HepG2 (cell line): ENCODE measurements around the gene CPNE4. TPM values are rescaled to one million over a fixed set of nuclear protein-coding genes. Genes with fewer than 3 reads are reported as not detected.

Experiments used
- ATAC-seq: fragments of 200-7000 bp; cut with Tn5 transposase; 3 replicates; pipeline ENCODE4 v1.9.1; 2020; ENCODE audit warnings: mild to moderate bottlenecking, moderate library complexity
- BruUV-seq: library from RNA; stranded (reverse); fragments of 400-500 nt; replicated peaks from 2 replicates; lab custom pipeline; 2021; lab: Mats Ljungman, UMichigan
- CTCF ChIA-PET: fragments of 300-600 bp; formaldehyde crosslinking; extraction: SDS; loops from one replicate; lab custom pipeline; 2021; ENCODE audit warnings: low total read pairs, inconsistent platforms, low intra/inter-chr PET ratio; lab: Yijun Ruan, JAX
- POLR2A ChIA-PET: fragments of 350-600 bp; sonication (Branson Sonifier 250); formaldehyde crosslinking; loops from one replicate; lab custom pipeline; 2020; ENCODE audit warnings: antibody characterized with exemption, inconsistent platforms; lab: Yijun Ruan, JAX
- DNase-seq: peaks from one replicate; pipeline ENCODE4 v3.0.0-alpha.2; 2015; ENCODE audit warnings: low spot score
- FAIRE-seq: peaks from 3 replicates; lab custom pipeline; 2011; peaks lifted over from hg19 to GRCh38; lab: Jason Lieb, UNC
- H2AFZ ChIP-seq: one replicate; pipeline ENCODE4 v1.6.1; 2011; ENCODE audit warnings: low read length, inconsistent platforms
- H3K27ac ChIP-seq: fragments of 300-600 bp; 3 replicates; pipeline ENCODE4 v1.8.0; 2011; ENCODE audit warnings: mixed run types, mild to moderate bottlenecking, mixed read lengths, low read length, inconsistent platforms; ENCODE audit not compliant: insufficient read depth; ENCODE audit errors: extremely low read length
- H3K27me3 ChIP-seq, 2 experiments: fragments of 200-600 bp in 1 of 2; 2 replicates in 1 of 2; 3 replicates in 1 of 2; pipeline versions ENCODE4 v1.6.0 to v1.8.0; 2011; ENCODE audit warnings: low read length in 2 of 2, mild to moderate bottlenecking in 2 of 2, moderate library complexity in 2 of 2, inconsistent platforms in 1 of 2; ENCODE audit not compliant: insufficient read depth in 2 of 2, control insufficient read depth in 1 of 2
- H3K36me3 ChIP-seq, 2 experiments: fragments of 200-600 bp in 1 of 2; replicated peaks in 1 of 2; 2 replicates in 1 of 2; 3 replicates in 1 of 2; pipeline versions ENCODE4 v1.5.1 to v1.8.0; 2011; ENCODE audit warnings: low read length in 2 of 2, inconsistent platforms in 1 of 2; ENCODE audit not compliant: insufficient read depth in 2 of 2, control insufficient read depth in 1 of 2
- H3K4me1 ChIP-seq: 2 replicates; pipeline ENCODE4 v1.5.1; 2012; ENCODE audit warnings: low read length, inconsistent platforms; ENCODE audit not compliant: insufficient read depth
- H3K4me2 ChIP-seq: 2 replicates; pipeline ENCODE4 v1.6.0; 2011; ENCODE audit warnings: low read depth, low read length, inconsistent platforms
- H3K4me3 ChIP-seq, 3 experiments: fragments of 200-600 bp in 1 of 3; sonication (generic), shearing (Covaris generic) in 1 of 3; replicated peaks in 1 of 3; 2 replicates each; pipeline ENCODE4 v1.5.1; 2011 to 2016; ENCODE audit warnings: low read length in 3 of 3, inconsistent platforms in 2 of 3, low read depth in 2 of 3, mild to moderate bottlenecking in 2 of 3, control low read depth in 1 of 3, mixed read lengths in 1 of 3; ENCODE audit not compliant: insufficient read depth in 1 of 3
- H3K79me2 ChIP-seq: one replicate; pipeline ENCODE4 v1.6.1; 2011; ENCODE audit warnings: low read length, inconsistent platforms; ENCODE audit not compliant: insufficient read depth
- H3K9ac ChIP-seq: 2 replicates; pipeline ENCODE4 v1.6.0; 2011; ENCODE audit warnings: mild to moderate bottlenecking, low read depth, low read length, inconsistent platforms; ENCODE audit not compliant: insufficient read depth
- H3K9me3 ChIP-seq: 2 replicates; pipeline ENCODE4 v1.5.1; 2012; ENCODE audit warnings: mild to moderate bottlenecking, low read length
- H4K20me1 ChIP-seq: 2 replicates; pipeline ENCODE4 v1.6.0; 2011; ENCODE audit warnings: inconsistent platforms, mild to moderate bottlenecking, low read length, moderate library complexity; ENCODE audit not compliant: insufficient read depth
- ARID2 ChIP-seq: sonication (generic); formaldehyde crosslinking; IDR thresholded peaks from 2 replicates; pipeline ENCODE4 v1.8.1; 2022; ENCODE audit warnings: mild to moderate bottlenecking, missing genetic modification reagents, borderline replicate concordance
- BCL6 ChIP-seq: IDR thresholded peaks from 2 replicates; pipeline ENCODE4 v1.6.1; 2016; ENCODE audit warnings: missing genetic modification reagents, missing compliant biosample characterization
- CBX2 ChIP-seq, 2 experiments: fragments of 200-600 bp in 1 of 2; sonication (generic); formaldehyde crosslinking in 1 of 2; IDR thresholded peaks; 2 replicates each; pipeline versions ENCODE4 v1.7.0 to v1.8.1; 2018 to 2022; ENCODE audit warnings: low read depth in 2 of 2, low read length in 1 of 2, mild to moderate bottlenecking in 1 of 2, missing genetic modification reagents in 1 of 2
- CENPT ChIP-seq: sonication (generic); formaldehyde crosslinking; IDR thresholded peaks from 2 replicates; pipeline ENCODE4 v1.8.0; 2022; ENCODE audit warnings: low read depth, mild to moderate bottlenecking, moderate library complexity, missing genetic modification reagents
- DNMT3B ChIP-seq: conservative IDR thresholded peaks from 2 replicates; pipeline ENCODE4 v1.6.1; 2016; ENCODE audit warnings: missing biosample characterization, control low read depth
- IRF9 ChIP-seq: sonication (generic); formaldehyde crosslinking; IDR thresholded peaks from 2 replicates; pipeline ENCODE4 v1.8.0; 2022; ENCODE audit warnings: missing genetic modification reagents, mild to moderate bottlenecking, borderline replicate concordance
- MTERF4 ChIP-seq: sonication (generic); formaldehyde crosslinking; IDR thresholded peaks from 2 replicates; pipeline ENCODE4 v1.8.0; 2023; ENCODE audit warnings: mild to moderate bottlenecking, missing genetic modification reagents
- NRL ChIP-seq: sonication (generic); formaldehyde crosslinking; IDR thresholded peaks from 2 replicates; pipeline ENCODE4 v1.5.0; 2020; ENCODE audit warnings: missing genetic modification reagents, mild to moderate bottlenecking, moderate library complexity, borderline replicate concordance
- PATZ1 ChIP-seq: sonication (generic); formaldehyde crosslinking; IDR thresholded peaks from 2 replicates; pipeline ENCODE4 v1.4.0; 2020; ENCODE audit warnings: missing genetic modification reagents
- RFXAP ChIP-seq: sonication (generic); formaldehyde crosslinking; IDR thresholded peaks from 2 replicates; pipeline ENCODE4 v1.4.0; 2020; ENCODE audit warnings: missing genetic modification reagents, borderline replicate concordance
- ZC3H4 ChIP-seq: sonication (generic); formaldehyde crosslinking; IDR thresholded peaks from 2 replicates; pipeline ENCODE4 v1.4.0; 2020; ENCODE audit warnings: missing genetic modification reagents, borderline replicate concordance
- ZMAT3 ChIP-seq: sonication (generic); formaldehyde crosslinking; conservative IDR thresholded peaks from 2 replicates; pipeline ENCODE4 v1.7.0; 2021; ENCODE audit warnings: missing genetic modification reagents
- ZNF501 ChIP-seq: sonication (generic); formaldehyde crosslinking; IDR thresholded peaks from 2 replicates; pipeline ENCODE4 v1.5.1; 2020; ENCODE audit warnings: mild to moderate bottlenecking, moderate library complexity, missing genetic modification reagents
- WGBS: methylation state at CpG from one replicate; pipeline ENCODE4 v1.1.6; 2017; ENCODE audit warnings: low lambda C conversion rate; 5-methylcytosine and 5-hydroxymethylcytosine counted together
- in situ Hi-C: cut with HindIII; loops from 2 replicates; pipeline ENCODE4 v1.10.0; 2017; ENCODE audit warnings: low pct_unique_long_range_greater_than_20kb; ENCODE audit not compliant: extremely low pct_ligation_motif_present
- intact Hi-C: fragments of 100-400 bp; cut with micrococcal nuclease; formaldehyde crosslinking; loops from one replicate; pipeline ENCODE4 v1.10.0; 2022; ENCODE audit not compliant: unreplicated experiment
- polyA plus RNA-seq, 8 experiments: library from polyadenylated mRNA; depleted of rRNA in 3 of 8; stranded (reverse) in 7 of 8; unstranded in 1 of 8; fragments of >200 nt; fragmentation: Illumina TruSeq in 4 of 8; extraction: Trizol in 4 of 8; gene quantifications; 2 replicates each; pipeline versions ENCODE4 v1.2.1 to v1.2.3, GENCODE V29; 2011 to 2016; ENCODE audit warnings: low read depth in 4 of 8, missing spikeins in 1 of 8, mixed read lengths in 1 of 8; ENCODE audit not compliant: insufficient read depth in 1 of 8
- total RNA-seq, 5 experiments: library from RNA; depleted of rRNA; stranded (reverse); fragments of >200 nt; fragmentation: Illumina TruSeq; extraction: Trizol; gene quantifications; 2 replicates each; pipeline ENCODE4 v1.2.3, GENCODE V29; 2016; ENCODE audit warnings: low read depth in 1 of 5

Gene CPNE4
- total and polyA plus RNA-seq, 2 of the 13 experiments (the other 11 are each of a cell fraction or from before 2014, with no cell fraction given): not detected

GRCh38 chr3:131645638-131646037 lies 389.2 kb downstream of the CPNE4 start (continued):
- TF ChIP-seq ZNF501 (CRISPR knock-in tag): no peak

GRCh38 chr3:131636266-131636775 lies 398.5 kb downstream of the CPNE4 start:
- no peaks in the 10 kb centered on the region for H3K9me3 ChIP-seq
- H3K4me1 ChIP-seq: no peaks in the 10 kb centered on the region
- in situ Hi-C loops: no loop called here
- no peak for TF ChIP-seq MTERF4 (CRISPR knock-in tag)
- no peak for TF ChIP-seq ZMAT3 (CRISPR knock-in tag)
- TF ChIP-seq DNMT3B (CRISPR knock-in tag): no peak
- TF ChIP-seq, all 625 proteins: peak for 0
- BruUV-seq: no TSS peak
- Histone ChIP-seq H3K4me2 (no peak overlapping the region), H3K4me3 (no peak overlapping the region), H3K27me3 (no peaks in the 10 kb centered on the region), H2AFZ (no peak overlapping the region), H3K9ac (no peak overlapping the region), H3K27ac (no peak overlapping the region), H3K36me3 (no peaks in the 10 kb centered on the region), H4K20me1 (no peaks in the 10 kb centered on the region), H3K79me2 (no peaks in the 10 kb centered on the region)
- POLR2A ChIA-PET: no interaction called here
- CTCF ChIA-PET: no interaction called here
- FAIRE-seq (no peak), DNase-seq (no peak), ATAC-seq (no peak)
- 63% methylated on average over 2 of the region's 4 CpGs for WGBS
- intact Hi-C loops: no loop called here

GRCh38 chr3:131630807-131631206 lies 404.0 kb downstream of the CPNE4 start:
- DNase-seq: no peak
- no peaks in the 10 kb centered on the region for H4K20me1 ChIP-seq
- H2AFZ ChIP-seq: no peak overlapping the region
- H3K4me3 ChIP-seq: no peak overlapping the region
- H3K4me1 ChIP-seq: no peaks in the 10 kb centered on the region
- no peaks in the 10 kb centered on the region for H3K27me3 ChIP-seq
- FAIRE-seq: no peak
- 0% methylated on average over 1 of the region's 1 CpG for WGBS
- no peaks in the 10 kb centered on the region for H3K9me3 ChIP-seq
- no peak for ATAC-seq
- no peak overlapping the region for H3K9ac ChIP-seq
- no TSS peak for BruUV-seq
- intact Hi-C loops: no loop called here
- H3K4me2 ChIP-seq: no peak overlapping the region
- in situ Hi-C loops: no loop called here
- POLR2A ChIA-PET: no interaction called here
- CTCF ChIA-PET: no interaction called here
- H3K27ac ChIP-seq: no peak overlapping the region
- no peaks in the 10 kb centered on the region for H3K36me3 ChIP-seq
- H3K79me2 ChIP-seq: no peaks in the 10 kb centered on the region
- TF ChIP-seq ZC3H4 (CRISPR knock-in tag) (no peak), CBX2 (IDR thresholded peaks at IDR 0.05; ENCODE audit: low read depth, low read length) (no peak), CBX2 (CRISPR knock-in tag; IDR thresholded peaks at IDR 0.05; ENCODE audit: low read depth) (no peak), NRL (CRISPR knock-in tag) (no peak), PATZ1 (no peak), RFXAP (CRISPR knock-in tag) (no peak), ARID2 (no peak), BCL6 (no peak), IRF9 (CRISPR knock-in tag) (no peak), CENPT (CRISPR knock-in tag) (no peak)
